DMS53 treated with DMSO at 0.1 percent for 48 hours (cell line): ENCODE measurements around the gene C16orf96.
"Not testable (repeated sequence)": the region's sequence is repeated elsewhere in the genome, so short reads cannot be mapped to it uniquely, and the experiment has no call there.

Experiments
- DNase-seq: peaks from one replicate; lab custom pipeline; 2025; ENCODE audit not compliant: unreplicated experiment; lab: John Stamatoyannopoulos, UW

C16orf96 gene

GRCh38 chr16:4564661-4565267 is 8.6 kb downstream of the C16orf96 start:
- no peak for DNase-seq

DNA sequence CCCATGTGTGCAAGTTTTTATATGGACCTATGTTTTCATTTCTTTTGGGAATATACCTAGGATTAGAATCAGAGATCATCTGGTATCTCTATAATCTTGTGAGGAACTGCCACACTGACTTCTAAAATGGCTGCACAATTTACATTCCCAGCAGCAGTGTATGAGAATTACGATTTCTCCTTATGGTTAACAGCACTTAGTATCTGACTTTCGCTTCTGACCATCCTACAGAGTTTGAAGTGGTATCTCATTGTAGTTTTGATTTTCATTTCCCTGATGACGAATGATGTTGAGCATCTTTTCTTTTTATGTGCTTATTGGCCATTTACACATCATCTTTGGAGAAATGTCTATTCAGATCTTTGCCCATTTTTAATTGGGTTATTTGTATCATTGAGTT is 10.0 kb downstream of the C16orf96 start:
- DNase-seq, result no peak

GRCh38 chr16:4570086-4570485 is 13.9 kb downstream of the C16orf96 start:
- DNase-seq, result no peak

DNA sequence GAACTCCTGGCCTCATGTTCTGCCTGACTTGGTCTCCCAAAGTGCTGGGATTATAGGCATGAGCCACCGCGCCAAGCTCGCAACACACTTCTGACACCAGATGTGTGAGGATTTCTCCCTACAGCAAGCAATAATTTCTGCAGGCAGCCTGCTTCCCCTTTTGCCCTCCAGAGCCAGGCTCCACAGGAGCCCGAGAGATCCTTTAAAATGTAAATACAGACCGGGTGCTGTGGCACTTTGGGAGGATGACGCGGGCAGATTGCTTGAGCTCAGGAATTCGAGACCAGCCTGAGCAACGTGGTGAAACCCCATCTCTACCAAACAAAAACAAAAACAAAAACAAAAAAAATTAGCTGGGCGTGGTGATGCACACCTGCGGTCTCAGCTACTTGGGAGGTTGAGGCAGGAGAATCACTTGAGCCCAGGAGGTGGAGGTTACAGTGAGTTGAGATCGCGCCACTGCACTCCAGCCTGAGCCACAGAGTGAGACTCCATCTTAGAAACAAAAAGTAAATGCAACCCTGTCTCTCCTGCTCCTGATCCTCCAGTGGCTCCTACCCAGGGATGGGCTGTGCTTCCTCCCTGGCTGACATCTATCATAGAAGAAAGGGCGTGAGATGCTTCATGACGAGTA is 14.7 kb downstream of the C16orf96 start:
- DNase-seq, result no peak

DNA sequence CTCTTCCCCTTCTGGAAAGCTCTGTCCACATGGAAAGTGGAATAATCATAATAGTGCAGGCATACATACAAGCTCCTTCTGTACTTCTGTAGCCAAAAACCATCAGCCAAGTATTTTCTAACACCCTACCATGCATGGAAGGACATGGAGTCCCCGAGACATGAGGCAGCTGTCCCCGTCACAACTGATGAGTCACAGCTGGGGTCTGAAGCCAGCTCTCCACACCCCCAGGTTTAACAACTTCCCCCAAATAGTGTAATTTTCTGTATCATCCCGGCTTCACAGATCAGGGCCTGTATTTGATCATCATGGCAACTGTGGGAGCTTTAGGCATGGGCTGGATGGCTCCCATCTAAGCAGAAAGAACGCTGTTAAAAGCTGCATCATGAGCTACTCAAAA is 16.6 kb downstream of the C16orf96 start:
- DNase-seq, result no peak

- DNase-seq, result not testable (repeated sequence)
These were observed 17.8 kb downstream of the C16orf96 start for GRCh38 chr16:4573926-4574325.

DNA sequence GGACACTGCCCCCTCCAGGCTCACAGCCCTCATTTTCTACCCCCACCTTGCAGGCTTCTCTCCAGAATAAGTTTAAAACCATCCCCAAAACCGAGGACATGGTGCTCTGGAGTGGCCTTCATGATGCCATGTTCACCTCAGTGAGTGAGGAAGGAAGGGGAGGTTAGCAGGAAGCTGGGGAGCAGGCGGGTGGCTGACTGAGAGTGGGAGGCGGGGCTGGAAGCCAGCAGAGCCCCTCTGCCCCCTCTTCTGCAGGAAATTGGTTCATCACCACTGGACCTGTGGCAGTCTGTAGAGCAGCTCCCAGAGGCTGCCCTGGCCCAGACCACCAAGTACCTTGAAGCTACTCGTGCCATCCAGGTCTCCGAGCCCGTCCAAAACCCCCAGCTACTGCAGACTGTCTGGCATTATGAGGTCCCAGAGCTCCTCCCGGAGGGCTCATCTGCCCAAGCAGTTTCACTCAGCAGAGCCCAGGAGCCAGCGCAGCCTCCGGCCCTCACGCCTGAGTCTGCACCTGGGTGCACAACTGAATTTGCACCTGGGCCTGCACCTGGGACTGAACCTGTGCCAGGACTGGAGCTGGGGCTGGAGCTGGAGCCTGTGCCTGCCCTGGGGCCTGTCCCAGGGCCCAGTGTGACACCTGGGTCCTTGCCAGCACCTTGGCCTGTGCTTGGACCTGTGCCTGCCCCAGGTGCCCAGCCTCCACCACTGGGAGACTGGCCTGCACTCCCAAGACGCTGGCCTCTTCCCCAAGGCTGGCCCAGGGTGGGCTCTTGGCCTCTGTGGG is 19.0 kb downstream of the C16orf96 start:
- DNase-seq, result no peak

DNA sequence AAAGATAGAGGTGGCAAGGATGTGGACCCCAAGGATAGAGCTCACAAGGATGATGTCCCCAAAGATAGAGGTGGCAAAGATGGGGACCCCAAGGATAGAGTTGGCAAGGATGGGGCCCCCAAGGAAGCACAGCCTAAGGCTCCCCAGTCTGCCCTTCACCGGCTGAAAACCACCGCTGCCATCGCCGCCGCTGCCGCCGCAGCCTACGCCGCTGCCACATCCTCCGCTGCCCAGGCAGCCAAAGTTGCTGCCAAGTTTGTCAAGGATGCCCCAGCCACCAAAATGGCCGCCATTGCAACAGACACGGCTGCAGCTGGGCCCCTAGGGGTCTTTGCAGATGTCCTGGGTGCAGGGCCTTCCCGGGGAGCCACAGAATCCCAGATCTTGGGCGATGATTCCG is 19.9 kb downstream of the C16orf96 start:
- DNase-seq, result no peak

- peak; percentile 70 for DNase-seq
These were observed 22.9 kb downstream of the C16orf96 start for GRCh38 chr16:4578961-4579530.

GRCh38 chr16:4580250-4580649 is 24.1 kb downstream of the C16orf96 start:
- DNase-seq, result no peak

GRCh38 chr16:4583906-4584305 is 27.8 kb downstream of the C16orf96 start:
- no peak for DNase-seq

- no peak for DNase-seq
These were observed 30.2 kb downstream of the C16orf96 start for GRCh38 chr16:4586291-4586690.

DNA sequence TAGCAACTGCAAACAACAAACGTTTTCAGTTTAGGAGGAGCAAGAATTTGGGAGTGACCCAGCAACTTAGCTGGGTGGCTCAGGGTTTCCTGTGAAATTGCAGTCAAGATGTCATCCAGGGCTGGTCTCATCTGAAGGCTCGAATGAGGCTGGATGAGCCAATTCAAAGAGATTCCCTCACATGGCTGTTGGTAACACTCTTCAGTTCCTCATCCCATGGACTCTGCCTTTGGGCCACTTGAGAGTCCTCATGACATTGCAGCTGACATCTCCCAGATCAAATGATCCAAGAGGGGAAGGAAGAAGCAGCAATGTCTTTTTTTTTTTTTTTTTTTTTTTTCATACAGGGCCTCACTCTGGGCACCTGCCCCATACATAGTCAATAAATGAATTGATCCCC is 32.2 kb downstream of the C16orf96 start:
- no peak for DNase-seq

GRCh38 chr16:4588961-4589360 is 32.8 kb downstream of the C16orf96 start:
- DNase-seq, result no peak

GRCh38 chr16:4591191-4591590 is 35.1 kb downstream of the C16orf96 start:
- DNase-seq, result no peak

GRCh38 chr16:4591706-4592470 is 35.7 kb downstream of the C16orf96 start:
- no peak for DNase-seq

DNA sequence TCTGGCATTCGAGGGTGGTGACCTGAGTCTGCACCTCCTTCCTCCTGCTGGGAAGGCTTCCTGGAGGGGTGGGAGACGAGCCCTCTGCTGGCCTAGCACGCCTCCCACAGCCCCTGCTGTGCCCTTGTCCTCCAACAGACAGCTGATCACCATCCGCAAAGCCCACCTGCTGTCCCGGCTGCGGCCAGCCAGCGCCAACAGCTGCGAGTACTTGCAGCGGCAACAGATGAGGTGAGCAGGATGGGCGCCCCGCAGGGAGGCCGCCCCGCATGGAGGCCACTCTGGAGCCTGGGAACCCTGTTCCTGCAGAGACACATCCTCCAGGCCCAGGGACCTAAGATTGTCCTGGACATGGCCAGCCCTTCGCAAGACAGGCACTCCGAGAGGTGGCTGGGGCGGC is 36.9 kb downstream of the C16orf96 start:
- DNase-seq, result no peak

GRCh38 chr16:4594433-4595410 is 38.6 kb downstream of the C16orf96 start:
- DNase-seq, result no peak

DNA sequence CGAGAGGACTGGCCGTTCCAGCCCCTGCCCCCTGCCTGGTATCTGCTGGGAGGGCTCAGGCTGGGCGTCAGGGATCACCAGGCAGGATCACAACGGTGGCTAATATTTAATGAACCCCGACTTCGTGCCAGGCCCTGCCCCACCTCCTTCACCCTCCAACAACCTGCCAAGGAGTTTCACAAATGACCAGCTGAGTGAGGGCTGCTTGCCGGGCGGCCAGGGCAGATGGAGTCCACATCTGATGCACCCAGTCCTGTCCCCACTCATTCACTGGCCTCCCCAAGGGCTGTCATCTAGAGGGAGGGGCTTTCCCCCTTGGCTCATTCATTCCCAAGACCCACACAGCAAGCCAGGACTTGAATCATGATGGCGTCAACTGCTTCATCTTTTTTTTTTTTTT is 41.0 kb downstream of the C16orf96 start:
- no peak for DNase-seq

DNA sequence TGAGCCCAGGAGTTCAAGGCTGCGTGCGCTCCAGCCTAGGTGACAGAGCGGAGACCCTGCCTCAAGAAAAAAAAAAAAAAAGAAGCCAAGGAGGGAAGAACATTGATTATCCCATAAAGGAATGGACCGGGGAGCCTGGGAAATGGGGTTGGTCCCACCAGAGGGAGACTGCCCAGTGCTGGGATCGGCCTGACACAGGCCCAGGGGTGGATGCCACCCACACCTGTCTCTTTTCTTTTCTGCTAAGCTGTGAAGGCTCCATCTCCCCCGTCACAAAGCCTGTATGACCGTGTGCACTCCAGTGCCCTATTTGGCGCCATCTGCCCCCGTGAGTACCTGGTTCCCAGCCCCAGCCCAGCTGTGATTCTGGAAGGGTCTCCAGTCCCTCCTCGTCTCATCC is 42.9 kb downstream of the C16orf96 start:
- DNase-seq, result no peak
